Neural progenitor cell (in vitro differentiated cells): ENCODE results near the gene RNASE4.

ENCODE experiments used
- EZH2 ChIP-seq: fragments of 200-600 bp; sonication (generic); IDR thresholded peaks from 2 replicates; pipeline ENCODE4 v1.6.1; 2017; ENCODE audit warnings: antibody characterized with exemption, mild to moderate bottlenecking, moderate library complexity
- TF ChIP-seq, protein P1 (sequence below): fragments of 200-600 bp; sonication (generic); IDR thresholded peaks from 2 replicates; pipeline ENCODE4 v1.5.1; 2017; ENCODE audit warnings: antibody characterized with exemption, mild to moderate bottlenecking

DNA sequence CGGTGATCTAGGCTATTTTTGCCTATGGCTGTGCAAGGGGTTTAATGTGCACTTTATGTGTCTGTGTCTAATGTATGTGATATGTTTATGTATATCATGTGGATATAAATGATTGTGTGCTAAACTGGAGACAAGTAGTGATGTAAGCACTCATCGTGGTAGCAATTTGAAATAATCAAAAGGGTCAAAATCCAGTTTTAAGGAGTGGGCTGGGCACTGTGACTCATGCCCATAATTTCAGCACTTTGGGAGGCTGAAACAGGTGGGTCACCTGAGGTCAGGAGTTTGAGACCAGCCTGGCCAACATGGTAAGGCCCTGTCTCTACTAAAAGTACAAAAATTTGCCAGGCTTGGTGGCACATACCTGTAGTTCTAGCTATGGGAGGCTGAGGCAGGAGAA lies 64.1 kb downstream of the RNASE4 start:
- TF ChIP-seq, protein P1, sequence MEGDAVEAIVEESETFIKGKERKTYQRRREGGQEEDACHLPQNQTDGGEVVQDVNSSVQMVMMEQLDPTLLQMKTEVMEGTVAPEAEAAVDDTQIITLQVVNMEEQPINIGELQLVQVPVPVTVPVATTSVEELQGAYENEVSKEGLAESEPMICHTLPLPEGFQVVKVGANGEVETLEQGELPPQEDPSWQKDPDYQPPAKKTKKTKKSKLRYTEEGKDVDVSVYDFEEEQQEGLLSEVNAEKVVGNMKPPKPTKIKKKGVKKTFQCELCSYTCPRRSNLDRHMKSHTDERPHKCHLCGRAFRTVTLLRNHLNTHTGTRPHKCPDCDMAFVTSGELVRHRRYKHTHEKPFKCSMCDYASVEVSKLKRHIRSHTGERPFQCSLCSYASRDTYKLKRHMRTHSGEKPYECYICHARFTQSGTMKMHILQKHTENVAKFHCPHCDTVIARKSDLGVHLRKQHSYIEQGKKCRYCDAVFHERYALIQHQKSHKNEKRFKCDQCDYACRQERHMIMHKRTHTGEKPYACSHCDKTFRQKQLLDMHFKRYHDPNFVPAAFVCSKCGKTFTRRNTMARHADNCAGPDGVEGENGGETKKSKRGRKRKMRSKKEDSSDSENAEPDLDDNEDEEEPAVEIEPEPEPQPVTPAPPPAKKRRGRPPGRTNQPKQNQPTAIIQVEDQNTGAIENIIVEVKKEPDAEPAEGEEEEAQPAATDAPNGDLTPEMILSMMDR = no peak
- no peak for TF ChIP-seq EZH2
